Right atrium auricular region (tissue), 2 donors: ENCODE results near the gene ADAMTS14. TPM values are rescaled to one million over a fixed set of nuclear protein-coding genes. Genes with fewer than 3 reads are reported as not detected.

ENCODE experiments used
- DNase-seq: peaks from one replicate; pipeline ENCODE4 v3.0.0-alpha.2; 2019; ENCODE audit warnings: low spot score
- H3K27ac ChIP-seq, 2 donors: fragments of 200-600 bp; sonication (generic); 1 replicate in 1 of 2; 2 replicates in 1 of 2; pipeline ENCODE4 v1.5.1; 2016 to 2019
- H3K27me3 ChIP-seq, 2 donors: fragments of 200-600 bp; sonication (generic); one replicate each; pipeline versions ENCODE4 v1.5.1 to v1.6.0; 2017 to 2019
- H3K36me3 ChIP-seq: fragments of 200-600 bp; sonication (generic); one replicate; pipeline ENCODE4 v1.5.1; 2016
- H3K4me1 ChIP-seq, 2 donors: fragments of 200-600 bp; sonication (generic); one replicate each; pipeline versions ENCODE4 v1.5.1 to v1.6.0; 2017 to 2019
- H3K4me3 ChIP-seq, 2 donors: fragments of 200-600 bp; sonication (generic); 1 replicate in 1 of 2; 2 replicates in 1 of 2; pipeline ENCODE4 v1.5.1; 2017 to 2019; ENCODE audit warnings: mild to moderate bottlenecking in 1 of 2, moderate library complexity in 1 of 2
- H3K9me3 ChIP-seq, 2 donors: fragments of 200-600 bp; sonication (generic); one replicate each; pipeline ENCODE4 v1.5.1; 2019
- total RNA-seq, 2 donors: library from RNA; depleted of rRNA; stranded (reverse); fragments of >200 nt; gene quantifications; one replicate each; pipeline ENCODE4 v1.1.0, GENCODE V29; 2016
- TF ChIP-seq, protein P1 (sequence below), 2 donors: fragments of 200-600 bp; sonication (generic); IDR thresholded peaks; one replicate each; pipeline ENCODE4 v1.5.1; 2019; ENCODE audit warnings: antibody characterized with exemption in 2 of 2

The ADAMTS14 gene
- total RNA-seq, 2 donors from 2014 or later, result not detected

GRCh38 chr10:70740406-70741288 lies 68.3 kb downstream of the ADAMTS14 start:
- no peaks in the 10 kb centered on the region for H3K36me3 ChIP-seq
- no peak overlapping the region for H3K27ac ChIP-seq
- TF ChIP-seq, protein P1, sequence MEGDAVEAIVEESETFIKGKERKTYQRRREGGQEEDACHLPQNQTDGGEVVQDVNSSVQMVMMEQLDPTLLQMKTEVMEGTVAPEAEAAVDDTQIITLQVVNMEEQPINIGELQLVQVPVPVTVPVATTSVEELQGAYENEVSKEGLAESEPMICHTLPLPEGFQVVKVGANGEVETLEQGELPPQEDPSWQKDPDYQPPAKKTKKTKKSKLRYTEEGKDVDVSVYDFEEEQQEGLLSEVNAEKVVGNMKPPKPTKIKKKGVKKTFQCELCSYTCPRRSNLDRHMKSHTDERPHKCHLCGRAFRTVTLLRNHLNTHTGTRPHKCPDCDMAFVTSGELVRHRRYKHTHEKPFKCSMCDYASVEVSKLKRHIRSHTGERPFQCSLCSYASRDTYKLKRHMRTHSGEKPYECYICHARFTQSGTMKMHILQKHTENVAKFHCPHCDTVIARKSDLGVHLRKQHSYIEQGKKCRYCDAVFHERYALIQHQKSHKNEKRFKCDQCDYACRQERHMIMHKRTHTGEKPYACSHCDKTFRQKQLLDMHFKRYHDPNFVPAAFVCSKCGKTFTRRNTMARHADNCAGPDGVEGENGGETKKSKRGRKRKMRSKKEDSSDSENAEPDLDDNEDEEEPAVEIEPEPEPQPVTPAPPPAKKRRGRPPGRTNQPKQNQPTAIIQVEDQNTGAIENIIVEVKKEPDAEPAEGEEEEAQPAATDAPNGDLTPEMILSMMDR (IDR thresholded peaks at IDR 0.05), result no peak
- no peaks in the 10 kb centered on the region for H3K9me3 ChIP-seq
- DNase-seq, result no peak
- H3K27me3 ChIP-seq, result no peaks in the 10 kb centered on the region
- H3K4me1 ChIP-seq, result peaks cover 0 to 21% of the 10 kb centered on the region in 2 donors
- H3K4me3 ChIP-seq, result no peak overlapping the region

DNA sequence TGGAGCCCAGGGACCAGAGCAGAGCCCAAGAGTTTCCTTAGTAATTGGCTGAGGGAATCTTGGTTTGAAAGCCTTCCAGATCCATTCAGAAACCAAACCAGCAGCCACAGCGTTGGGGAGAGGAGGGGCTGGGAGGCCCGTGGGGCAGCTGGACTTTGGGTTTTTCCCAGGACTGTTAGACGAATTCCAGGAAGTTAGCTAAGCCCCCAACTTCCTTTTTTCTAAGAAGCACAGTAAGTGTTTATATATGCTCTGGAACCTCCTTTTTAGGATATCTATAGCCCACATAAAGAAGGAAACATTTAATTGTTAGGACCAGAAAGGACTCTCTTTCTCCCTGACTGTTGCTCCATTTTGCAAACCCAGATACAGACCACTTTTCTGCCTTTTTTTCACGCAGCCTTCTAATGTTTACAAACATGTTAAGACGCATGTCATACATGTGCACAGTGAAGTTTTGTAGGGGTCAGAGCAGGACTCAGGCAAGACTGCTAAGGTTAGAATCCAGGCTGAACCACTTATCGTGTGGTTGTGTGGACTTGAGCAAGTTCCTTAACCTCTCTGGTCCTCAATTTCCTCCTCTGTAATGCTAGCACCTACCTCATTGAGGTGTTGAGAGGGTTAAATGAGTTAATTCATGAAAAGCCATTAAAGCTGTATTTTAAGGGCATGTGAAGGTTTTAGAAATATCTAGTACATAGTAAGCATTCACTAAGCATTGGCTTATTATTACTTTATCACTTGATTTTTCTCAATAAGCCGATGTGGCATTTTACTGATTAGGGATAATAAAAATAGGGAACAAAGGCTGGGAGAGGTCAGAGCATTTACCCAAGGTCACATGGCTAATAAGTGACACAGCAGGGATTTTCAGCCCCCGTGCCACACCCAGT lies 70.5 kb downstream of the ADAMTS14 start:
- Histone ChIP-seq H3K4me3 (no peak overlapping the region), H3K9me3 (no peaks in the 10 kb centered on the region), H3K27ac (peak overlapping the region in 1 of 2 donors; percentile 6), H3K27me3 (no peaks in the 10 kb centered on the region), H3K36me3 (no peaks in the 10 kb centered on the region), H3K4me1 (peaks cover 0 to 38% of the 10 kb centered on the region in 2 donors)
- TF ChIP-seq, protein P1 (IDR thresholded peaks at IDR 0.05), result no peak
- no peak for DNase-seq

DNA sequence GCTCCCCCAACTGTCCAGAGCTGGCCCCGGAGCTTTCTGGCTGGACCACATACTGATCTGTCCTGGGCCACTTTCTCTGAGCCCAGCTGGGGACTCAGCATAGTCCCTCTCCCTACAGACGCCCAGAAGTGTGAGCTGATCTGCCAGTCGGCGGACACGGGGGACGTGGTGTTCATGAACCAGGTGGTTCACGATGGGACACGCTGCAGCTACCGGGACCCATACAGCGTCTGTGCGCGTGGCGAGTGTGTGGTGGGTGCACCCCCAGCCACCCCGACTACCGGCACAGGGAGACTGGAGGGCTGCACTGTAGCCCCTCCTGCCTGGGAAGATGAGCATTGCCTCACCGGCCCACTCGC lies 71.1 kb downstream of the ADAMTS14 start:
- Histone ChIP-seq H3K27me3 (no peaks in the 10 kb centered on the region), H3K9me3 (no peaks in the 10 kb centered on the region), H3K27ac (no peak overlapping the region), H3K4me3 (no peak overlapping the region), H3K4me1 (peaks cover 0 to 38% of the 10 kb centered on the region in 2 donors), H3K36me3 (no peaks in the 10 kb centered on the region)
- TF ChIP-seq, protein P1 (IDR thresholded peaks at IDR 0.05), result no peak
- DNase-seq, result no peak

DNA sequence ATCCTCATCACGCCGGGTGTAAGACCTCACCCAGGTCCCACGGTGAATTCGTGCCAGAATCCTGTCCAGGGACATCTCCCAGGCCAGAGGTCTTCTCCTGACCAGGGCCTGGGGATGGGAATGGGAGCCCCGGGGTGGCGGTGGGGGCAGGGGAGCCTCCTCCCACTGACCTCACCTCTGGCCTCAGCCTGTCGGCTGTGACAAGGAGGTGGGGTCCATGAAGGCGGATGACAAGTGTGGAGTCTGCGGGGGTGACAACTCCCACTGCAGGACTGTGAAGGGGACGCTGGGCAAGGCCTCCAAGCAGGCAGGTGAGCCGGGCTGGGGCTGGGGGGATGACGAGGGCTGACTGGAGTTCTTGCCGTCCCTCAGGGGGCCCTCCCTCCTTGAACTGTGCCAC lies 71.6 kb downstream of the ADAMTS14 start:
- H3K9me3 ChIP-seq, result no peaks in the 10 kb centered on the region
- TF ChIP-seq, protein P1 (IDR thresholded peaks at IDR 0.05), result no peak

GRCh38 chr10:70744617-70745143 lies 72.4 kb downstream of the ADAMTS14 start:
- H3K27ac ChIP-seq, result no peak overlapping the region
- TF ChIP-seq, protein P1 (IDR thresholded peaks at IDR 0.05), result no peak
- H3K27me3 ChIP-seq, result no peaks in the 10 kb centered on the region

More for the DNA sequence above, 71.6 kb downstream of the ADAMTS14 start:
- Histone ChIP-seq H3K27me3 (no peaks in the 10 kb centered on the region), H3K4me3 (no peak overlapping the region), H3K27ac (no peak overlapping the region), H3K36me3 (no peaks in the 10 kb centered on the region), H3K4me1 (peaks cover 0 to 38% of the 10 kb centered on the region in 2 donors)
- no peak for DNase-seq

More at GRCh38 chr10:70744617-70745143, 72.4 kb downstream of the ADAMTS14 start:
- H3K4me3 ChIP-seq, result no peak overlapping the region
- H3K36me3 ChIP-seq, result no peaks in the 10 kb centered on the region
- H3K9me3 ChIP-seq, result no peaks in the 10 kb centered on the region
- DNase-seq, result no peak
- peaks cover 0 to 38% of the 10 kb centered on the region in 2 donors for H3K4me1 ChIP-seq
